ENCODE measurements around the gene CD1C.

GRCh38 chr1:158259117-158259516, 30.6 kb upstream of the CD1C start:
- TF ChIP-seq POLR2A (IDR thresholded peaks at IDR 0.05; ENCODE audit: low read depth, low read length) (no peak), TAF1 (IDR thresholded peaks at IDR 0.05; ENCODE audit: borderline replicate concordance, low read depth, low read length) (no peak)

Measured in GM12892 (cell line).